ENCODE measurements around the gene TGFBR3.

Gene TGFBR3

GRCh38 chr1:91655912-91656449 lies 230.0 kb downstream of the TGFBR3 start:
- in situ Hi-C loops (cut with MboI; ENCODE audit: low sequenced_read_pairs): no loop called here

GRCh38 chr1:91653183-91653582 lies 232.8 kb downstream of the TGFBR3 start:
- in situ Hi-C loops (cut with MboI; ENCODE audit: low sequenced_read_pairs): no loop called here

- in situ Hi-C loops (cut with MboI; ENCODE audit: low sequenced_read_pairs): no loop called here
Measured at GRCh38 chr1:91651661-91652071, 234.3 kb downstream of the TGFBR3 start.

- in situ Hi-C loops (cut with MboI; ENCODE audit: low sequenced_read_pairs): no loop called here
Measured at GRCh38 chr1:91651243-91651642, 234.7 kb downstream of the TGFBR3 start.

GRCh38 chr1:91650764-91651163 lies 235.2 kb downstream of the TGFBR3 start:
- in situ Hi-C loops (cut with MboI; ENCODE audit: low sequenced_read_pairs): no loop called here

- in situ Hi-C loops (cut with MboI; ENCODE audit: low sequenced_read_pairs): no loop called here
Measured at GRCh38 chr1:91647061-91647460, 238.9 kb downstream of the TGFBR3 start.

- in situ Hi-C loops (cut with MboI; ENCODE audit: low sequenced_read_pairs): no loop called here
Measured at GRCh38 chr1:91645031-91645430, 240.9 kb downstream of the TGFBR3 start.

- in situ Hi-C loops (cut with MboI; ENCODE audit: low sequenced_read_pairs): no loop called here
Measured at GRCh38 chr1:91643431-91643830, 242.5 kb downstream of the TGFBR3 start.

- in situ Hi-C loops (cut with MboI; ENCODE audit: low sequenced_read_pairs): no loop called here
Measured at GRCh38 chr1:91640877-91641526, 244.9 kb downstream of the TGFBR3 start.

GRCh38 chr1:91637539-91637994 lies 248.4 kb downstream of the TGFBR3 start:
- in situ Hi-C loops (cut with MboI; ENCODE audit: low sequenced_read_pairs): no loop called here

GRCh38 chr1:91635763-91636162 lies 250.2 kb downstream of the TGFBR3 start:
- in situ Hi-C loops (cut with MboI; ENCODE audit: low sequenced_read_pairs): no loop called here

GRCh38 chr1:91633438-91633837 lies 252.5 kb downstream of the TGFBR3 start:
- in situ Hi-C loops (cut with MboI; ENCODE audit: low sequenced_read_pairs): no loop called here

GRCh38 chr1:91631718-91632330 lies 254.1 kb downstream of the TGFBR3 start:
- in situ Hi-C loops (cut with MboI; ENCODE audit: low sequenced_read_pairs): no loop called here

GRCh38 chr1:91630803-91631202 lies 255.1 kb downstream of the TGFBR3 start:
- in situ Hi-C loops (cut with MboI; ENCODE audit: low sequenced_read_pairs): no loop called here
